K562 (cell line): ENCODE data around the gene MTMR4. TPM values are rescaled to one million over a fixed set of nuclear protein-coding genes. Genes with fewer than 3 reads are reported as not detected.

Experiments
- CHAMP1 ChIP-seq: fragments of 450-650 bp; IDR thresholded peaks from 2 replicates; pipeline ENCODE4 v1.6.1; 2016; ENCODE audit warnings: mild to moderate bottlenecking
- EGR1 ChIP-seq: fragments of 450-650 bp; conservative IDR thresholded peaks from 2 replicates; pipeline ENCODE4 v1.6.1; 2017; ENCODE audit warnings: mild to moderate bottlenecking
- ELF2 ChIP-seq: fragments of 250-450 bp; sonication (Bioruptor Pico); IDR thresholded peaks from 2 replicates; pipeline ENCODE4 v1.5.0; 2021; ENCODE audit warnings: mild to moderate bottlenecking
- EP400 ChIP-seq: fragments of 450-650 bp; IDR thresholded peaks from 2 replicates; pipeline ENCODE4 v1.6.1; 2017; ENCODE audit warnings: antibody characterized with exemption, mild to moderate bottlenecking, moderate library complexity
- ETS1 ChIP-seq: conservative IDR thresholded peaks from 2 replicates; pipeline ENCODE4 v1.6.1; 2011; ENCODE audit warnings: low read depth, mild to moderate bottlenecking, low read length; ENCODE audit not compliant: control insufficient read depth
- ETV5 ChIP-seq: sonication (generic); formaldehyde crosslinking; IDR thresholded peaks from 2 replicates; pipeline ENCODE4 v1.4.0; 2020; ENCODE audit warnings: low read depth, mild to moderate bottlenecking, missing genetic modification reagents
- FUS ChIP-seq: fragments of 200-400 bp; formaldehyde crosslinking; optimal IDR thresholded peaks from 2 replicates; pipeline ENCODE3; 2017; ENCODE audit warnings: low read depth, low read length
- HEY1 ChIP-seq: fragments of 250-450 bp; sonication (Bioruptor Pico); IDR thresholded peaks from 2 replicates; pipeline ENCODE4 v1.5.0; 2020; ENCODE audit warnings: mild to moderate bottlenecking, moderate library complexity, borderline replicate concordance
- IRF2 ChIP-seq: sonication (generic); formaldehyde crosslinking; IDR thresholded peaks from 2 replicates; pipeline ENCODE4 v1.8.1; 2022; ENCODE audit warnings: mild to moderate bottlenecking, missing genetic modification reagents
- JUND ChIP-seq, 2 experiments: IDR thresholded peaks; 2 replicates in 1 of 2; 3 replicates in 1 of 2; pipeline ENCODE4 v1.6.1; 2011; ENCODE audit warnings: borderline replicate concordance in 2 of 2, low read depth in 2 of 2, low read length in 2 of 2, improper control_type of control experiment in 1 of 2, missing biosample characterization in 1 of 2, missing genetic modification characterization in 1 of 2, missing genetic modification reagents in 1 of 2
- MAX ChIP-seq: sonication (generic); formaldehyde crosslinking; IDR thresholded peaks from 2 replicates; pipeline ENCODE4 v1.9.0; 2022; ENCODE audit warnings: mild to moderate bottlenecking, missing genetic modification reagents
- MAZ ChIP-seq, 2 experiments: fragments of 450-650 bp in 1 of 2; sonication (generic) in 1 of 2; formaldehyde crosslinking; IDR thresholded peaks in 1 of 2; conservative IDR thresholded peaks in 1 of 2; 2 replicates each; pipeline versions ENCODE4 v1.4.0 to v1.5.0; 2020; ENCODE audit warnings: mild to moderate bottlenecking in 1 of 2, missing genetic modification reagents in 1 of 2
- NR3C1 ChIP-seq: sonication (generic); formaldehyde crosslinking; IDR thresholded peaks from 2 replicates; pipeline ENCODE4 v1.8.1; 2022; ENCODE audit warnings: missing genetic modification reagents
- POLR2B ChIP-seq: fragments of 450-650 bp; IDR thresholded peaks from 2 replicates; pipeline ENCODE4 v1.6.1; 2018; ENCODE audit warnings: low read depth; ENCODE audit not compliant: partially characterized antibody
- RB1 ChIP-seq: fragments of 450-650 bp; IDR thresholded peaks from 2 replicates; pipeline ENCODE4 v1.6.1; 2017; ENCODE audit warnings: low read depth, mild to moderate bottlenecking
- SAP30 ChIP-seq: fragments of 200-600 bp; sonication (generic); IDR thresholded peaks from 2 replicates; pipeline ENCODE4 v1.6.1; 2012; ENCODE audit warnings: borderline replicate concordance, low read depth, mild to moderate bottlenecking, moderate library complexity, low read length, control low read depth, inconsistent platforms; ENCODE audit not compliant: insufficient read depth, poor library complexity, severe bottlenecking
- SIN3A ChIP-seq, 2 experiments: fragments of 150-350 bp in 1 of 2; IDR thresholded peaks; 2 replicates each; pipeline ENCODE4 v1.6.1; 2011 to 2016; ENCODE audit warnings: borderline replicate concordance in 2 of 2, low read depth in 2 of 2, low read length in 2 of 2, mild to moderate bottlenecking in 2 of 2, moderate library complexity in 2 of 2; ENCODE audit not compliant: control insufficient read depth in 1 of 2
- SUPT5H ChIP-seq: fragments of 450-650 bp; IDR thresholded peaks from 2 replicates; pipeline ENCODE4 v1.6.1; 2016
- ZBTB7A ChIP-seq: IDR thresholded peaks from 2 replicates; pipeline ENCODE4 v1.6.1; 2011; ENCODE audit warnings: low read depth, mild to moderate bottlenecking, low read length, moderate library complexity, borderline replicate concordance; ENCODE audit not compliant: control insufficient read depth
- ZNF133 ChIP-seq: fragments of 250-450 bp; sonication (Bioruptor Pico); IDR thresholded peaks from 2 replicates; pipeline ENCODE4 v1.4.0; 2020; ENCODE audit warnings: mild to moderate bottlenecking
- ZNF134 ChIP-seq: fragments of 250-450 bp; sonication (Bioruptor Pico); conservative IDR thresholded peaks from 2 replicates; pipeline ENCODE4 v1.4.0; 2020
- ZNF143 ChIP-seq: sonication (generic); formaldehyde crosslinking; IDR thresholded peaks from 2 replicates; pipeline ENCODE4 v1.9.0; 2022; ENCODE audit warnings: mild to moderate bottlenecking, missing genetic modification reagents
- ZNF511 ChIP-seq: sonication (generic); formaldehyde crosslinking; IDR thresholded peaks from 2 replicates; pipeline ENCODE4 v1.8.0; 2022; ENCODE audit warnings: mild to moderate bottlenecking, missing genetic modification reagents
- polyA plus RNA-seq, 8 experiments: library from polyadenylated mRNA; depleted of rRNA in 4 of 8; stranded (reverse) in 5 of 8; unstranded in 3 of 8; fragments of >200 nt; fragmentation: Nextera tagmentation in 2 of 8; fragmentation: Illumina TruSeq in 1 of 8; extraction: Ambion mirVana in 2 of 8; extraction: Trizol in 1 of 8; gene quantifications; 2 replicates each; pipeline versions ENCODE4 v1.2.1 to v1.2.3, GENCODE V29; 2011 to 2014; ENCODE audit warnings: inconsistent platforms in 1 of 8, missing spikeins in 1 of 8
- total RNA-seq, 7 experiments: library from RNA; depleted of rRNA in 6 of 7; stranded (reverse); fragments of >200 nt in 6 of 7; fragmentation: Illumina TruSeq in 2 of 7; extraction: Trizol in 2 of 7; gene quantifications; 2 replicates each; pipeline versions ENCODE4 v1.2.1 to v1.2.3, GENCODE V29; 2011 to 2021; ENCODE audit warnings: low replicate concordance in 1 of 7

Gene MTMR4
- total and polyA plus RNA-seq, 9 of the 15 experiments (the other 6 are each of a cell fraction or from before 2014, with no cell fraction given): 8.8 to 45.7 (median 28.7) TPM

DNA sequence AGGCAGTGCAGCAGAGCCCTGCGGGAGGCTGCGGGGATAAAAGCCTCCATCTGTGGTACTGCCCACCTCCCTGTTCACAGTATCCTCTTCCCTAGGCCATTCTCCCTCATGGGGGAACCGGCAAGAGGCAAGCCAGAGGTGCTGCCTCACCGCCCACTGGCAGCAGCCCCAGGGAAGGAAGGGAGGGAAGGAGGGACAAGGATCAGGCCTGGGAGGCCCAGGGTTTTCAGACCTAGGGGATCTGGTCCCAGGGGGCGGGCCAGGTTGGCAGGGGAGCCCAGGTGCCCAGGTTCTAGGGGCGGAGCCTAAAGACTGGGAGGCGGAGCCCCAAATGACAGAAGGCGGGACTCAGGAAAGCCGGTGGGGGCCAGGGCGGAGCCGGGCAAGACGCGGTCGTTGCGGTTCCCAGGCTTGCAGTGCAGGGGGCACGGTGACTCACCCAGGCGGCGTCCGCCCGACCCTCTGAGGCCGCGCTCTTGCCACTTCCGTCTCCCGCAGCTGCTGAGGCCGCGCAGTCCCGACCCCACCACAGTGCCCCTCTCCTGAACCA lies 3.0 kb upstream of the MTMR4 start (continued):
- TF ChIP-seq ZNF133 (CRISPR knock-in tag) (no peak), ELF2 (CRISPR knock-in tag) (peak; percentile 75), SAP30 (peak; percentile 95), ZBTB7A (peak; percentile 85; the same call in 1 of the 2 replicates), SUPT5H (peak; percentile 33), CHAMP1 (no peak), ZNF134 (CRISPR knock-in tag) (peak; percentile 73), EGR1 (no peak), ZNF511 (peak; percentile 93), ZNF143 (CRISPR knock-in tag) (0 out of 2 replicates have a peak, but pooled peaks have one; percentile 20), HEY1 (no peak), MAX (peak; percentile 62; the same call in 1 of the 2 replicates), NR3C1 (CRISPR knock-in tag) (no peak), EP400 (no peak; the same call in 1 of the 2 replicates), JUND (IDR thresholded peaks at IDR 0.05; ENCODE audit: borderline replicate concordance, low read depth, low read length) (peak; percentile 64), JUND (tag; IDR thresholded peaks at IDR 0.05; ENCODE audit: borderline replicate concordance, low read depth, low read length) (no peak; the same call in 2 of the 3 replicates), ETV5 (CRISPR knock-in tag) (peak; percentile 60; the same call in 1 of the 2 replicates), MAZ (CRISPR knock-in tag; conservative IDR thresholded peaks at IDR 0.05 in 1 of 2, IDR thresholded peaks at IDR 0.05 in 1 of 2) (peak in 1 of 2 experiments; percentile 82; a peak in 3 of 4 replicates), RB1 (peak; percentile 74; the same call in 1 of the 2 replicates), POLR2B (peak; percentile 44), IRF2 (CRISPR knock-in tag) (no peak), FUS (no peak), SIN3A (IDR thresholded peaks at IDR 0.05; ENCODE audit: borderline replicate concordance in 2 of 2, control insufficient read depth in 1 of 2, low read depth in 2 of 2, low read length in 2 of 2) (peak; percentile 61 to 88; a peak in 2 of 4 replicates), ETS1 (0 out of 2 replicates have a peak, but pooled peaks have one; percentile 53)
